ENCODE data around the gene KIAA0319L.

DNA sequence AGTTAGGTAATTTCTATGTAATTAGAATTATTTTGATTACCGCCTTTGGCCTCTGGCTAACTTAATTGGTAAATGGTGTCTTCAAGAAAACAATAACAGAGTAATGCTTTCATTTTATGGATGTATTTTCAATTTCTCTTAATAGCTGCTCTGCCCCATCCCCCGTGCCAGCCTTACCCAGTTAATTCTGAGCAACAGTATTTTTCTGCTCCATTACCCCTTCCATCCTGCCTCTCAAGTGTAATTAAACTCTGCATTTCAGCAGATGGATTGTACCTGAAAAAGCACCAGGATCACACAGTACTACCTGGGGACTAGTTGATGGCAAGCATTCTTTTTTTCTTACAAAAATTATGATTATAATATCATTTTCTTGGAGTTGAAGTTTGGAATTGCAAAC is 104.2 kb downstream of the KIAA0319L start:
- no peak for TF ChIP-seq GATA3 (IDR thresholded peaks at IDR 0.05; ENCODE audit: low read depth, low read length)
- TF ChIP-seq GATA2 (IDR thresholded peaks at IDR 0.05; ENCODE audit: low read depth, low read length), result no peak

Data from SH-SY5Y (cell line).